Astrocyte (in vitro differentiated cells and primary cell): ENCODE data around the gene ARHGAP21. TPM values are rescaled to one million over a fixed set of nuclear protein-coding genes. Genes with fewer than 3 reads are reported as not detected.

ENCODE experiments used
- DNase-seq: peaks from one replicate; pipeline ENCODE4 v3.0.0-alpha.2; 2010; ENCODE audit warnings: low read depth
- FAIRE-seq: peaks from 2 replicates; lab custom pipeline; 2011; peaks lifted over from hg19 to GRCh38; lab: Jason Lieb, UNC
- H2AFZ ChIP-seq: 2 replicates; pipeline ENCODE4 v1.6.0; 2012; ENCODE audit warnings: low read depth, low read length, inconsistent platforms
- H3K27ac ChIP-seq: 2 replicates; pipeline ENCODE4 v1.5.1; 2011; ENCODE audit warnings: low read depth, low read length, inconsistent platforms
- H3K27me3 ChIP-seq: 2 replicates; pipeline ENCODE4 v1.6.0; 2011; ENCODE audit warnings: low read length, inconsistent platforms; ENCODE audit not compliant: insufficient read depth
- H3K36me3 ChIP-seq: 2 replicates; pipeline ENCODE4 v1.5.1; 2011; ENCODE audit warnings: low read length, inconsistent platforms; ENCODE audit not compliant: insufficient read depth
- H3K4me1 ChIP-seq: 2 replicates; pipeline ENCODE4 v1.5.1; 2011; ENCODE audit warnings: low read length, inconsistent platforms; ENCODE audit not compliant: insufficient read depth
- H3K4me2 ChIP-seq: 2 replicates; pipeline ENCODE4 v1.6.0; 2012; ENCODE audit warnings: low read length, inconsistent platforms
- H3K4me3 ChIP-seq: 2 replicates; pipeline ENCODE4 v1.5.1; 2011; ENCODE audit warnings: low read depth, mild to moderate bottlenecking, low read length, inconsistent platforms; ENCODE audit not compliant: insufficient read depth
- H3K79me2 ChIP-seq: 2 replicates; pipeline ENCODE4 v1.6.0; 2012; ENCODE audit warnings: mild to moderate bottlenecking, low read length, inconsistent platforms; ENCODE audit not compliant: insufficient read depth
- H3K9ac ChIP-seq: 2 replicates; pipeline ENCODE4 v1.6.0; 2012; ENCODE audit warnings: mild to moderate bottlenecking, low read length, inconsistent platforms
- H3K9me3 ChIP-seq: 2 replicates; pipeline ENCODE4 v1.5.1; 2012; ENCODE audit warnings: low read depth, mild to moderate bottlenecking, low read length, inconsistent platforms; ENCODE audit not compliant: insufficient read depth
- H4K20me1 ChIP-seq: 2 replicates; pipeline ENCODE4 v1.6.0; 2012; ENCODE audit warnings: low read length, inconsistent platforms; ENCODE audit not compliant: insufficient read depth
- H3K27ac Mint-ChIP-seq: one replicate; pipeline ENCODE4 v1.8.0; 2021; ENCODE audit warnings: mild to moderate bottlenecking, mixed read lengths; ENCODE audit not compliant: unreplicated experiment
- H3K27me3 Mint-ChIP-seq: one replicate; pipeline ENCODE4 v1.8.0; 2021; ENCODE audit warnings: low read depth, mixed read lengths; ENCODE audit not compliant: unreplicated experiment
- H3K36me3 Mint-ChIP-seq: one replicate; pipeline ENCODE4 v1.8.0; 2021; ENCODE audit warnings: low read depth, mixed read lengths; ENCODE audit not compliant: unreplicated experiment
- H3K4me1 Mint-ChIP-seq: one replicate; pipeline ENCODE4 v1.8.0; 2021; ENCODE audit warnings: low read depth, mixed read lengths; ENCODE audit not compliant: unreplicated experiment
- H3K4me3 Mint-ChIP-seq: one replicate; pipeline ENCODE4 v1.8.0; 2021; ENCODE audit warnings: mild to moderate bottlenecking, moderate library complexity, mixed read lengths; ENCODE audit not compliant: unreplicated experiment
- H3K9me3 Mint-ChIP-seq: one replicate; pipeline ENCODE4 v1.8.0; 2021; ENCODE audit warnings: mild to moderate bottlenecking, mixed read lengths; ENCODE audit not compliant: unreplicated experiment
- EZH2 ChIP-seq: IDR thresholded peaks from 2 replicates; pipeline ENCODE4 v1.6.1; 2012; ENCODE audit warnings: mild to moderate bottlenecking, low read length, inconsistent platforms; ENCODE audit not compliant: insufficient read depth
- total RNA-seq: library from RNA; stranded (reverse); gene quantifications from 2 replicates; pipeline ENCODE4 v1.2.1, GENCODE V29; 2021
- TF ChIP-seq, protein P1 (sequence below): IDR thresholded peaks from 2 replicates; pipeline ENCODE4 v1.5.1; 2011; ENCODE audit warnings: low read depth, mild to moderate bottlenecking, inconsistent platforms, low read length, moderate library complexity; ENCODE audit not compliant: insufficient read depth

The ARHGAP21 gene
- total RNA-seq, 1 donor from 2014 or later = 107 TPM

- peaks cover 11% of the 10 kb centered on the region for H3K36me3 Mint-ChIP-seq
- Histone ChIP-seq H3K27me3 (no peaks in the 10 kb centered on the region), H3K9me3 (no peaks in the 10 kb centered on the region), H2AFZ (peak overlapping the region; percentile 84), H3K36me3 (no peaks in the 10 kb centered on the region), H3K79me2 (peaks cover 29% of the 10 kb centered on the region), H3K4me2 (peak overlapping the region; percentile 100), H3K4me1 (peaks cover 23% of the 10 kb centered on the region), H3K9ac (peak overlapping the region; percentile 97), H3K27ac (peak overlapping the region; percentile 92), H4K20me1 (peaks cover 28% of the 10 kb centered on the region), H3K4me3 (peak overlapping the region; percentile 95)
- H3K27me3 Mint-ChIP-seq = no peaks in the 10 kb centered on the region
- peak overlapping the region; percentile 77 for H3K27ac Mint-ChIP-seq
- peak overlapping the region; percentile 94 for H3K4me3 Mint-ChIP-seq
- no peak for FAIRE-seq
- no peaks in the 10 kb centered on the region for H3K9me3 Mint-ChIP-seq
- DNase-seq = peak; percentile 92
- H3K4me1 Mint-ChIP-seq = no peaks in the 10 kb centered on the region
- TF ChIP-seq, protein P1, sequence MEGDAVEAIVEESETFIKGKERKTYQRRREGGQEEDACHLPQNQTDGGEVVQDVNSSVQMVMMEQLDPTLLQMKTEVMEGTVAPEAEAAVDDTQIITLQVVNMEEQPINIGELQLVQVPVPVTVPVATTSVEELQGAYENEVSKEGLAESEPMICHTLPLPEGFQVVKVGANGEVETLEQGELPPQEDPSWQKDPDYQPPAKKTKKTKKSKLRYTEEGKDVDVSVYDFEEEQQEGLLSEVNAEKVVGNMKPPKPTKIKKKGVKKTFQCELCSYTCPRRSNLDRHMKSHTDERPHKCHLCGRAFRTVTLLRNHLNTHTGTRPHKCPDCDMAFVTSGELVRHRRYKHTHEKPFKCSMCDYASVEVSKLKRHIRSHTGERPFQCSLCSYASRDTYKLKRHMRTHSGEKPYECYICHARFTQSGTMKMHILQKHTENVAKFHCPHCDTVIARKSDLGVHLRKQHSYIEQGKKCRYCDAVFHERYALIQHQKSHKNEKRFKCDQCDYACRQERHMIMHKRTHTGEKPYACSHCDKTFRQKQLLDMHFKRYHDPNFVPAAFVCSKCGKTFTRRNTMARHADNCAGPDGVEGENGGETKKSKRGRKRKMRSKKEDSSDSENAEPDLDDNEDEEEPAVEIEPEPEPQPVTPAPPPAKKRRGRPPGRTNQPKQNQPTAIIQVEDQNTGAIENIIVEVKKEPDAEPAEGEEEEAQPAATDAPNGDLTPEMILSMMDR = no peak
- no peak for TF ChIP-seq EZH2
Measured at GRCh38 chr10:24724381-24725228, 918 bp upstream of the ARHGAP21 start.

DNA sequence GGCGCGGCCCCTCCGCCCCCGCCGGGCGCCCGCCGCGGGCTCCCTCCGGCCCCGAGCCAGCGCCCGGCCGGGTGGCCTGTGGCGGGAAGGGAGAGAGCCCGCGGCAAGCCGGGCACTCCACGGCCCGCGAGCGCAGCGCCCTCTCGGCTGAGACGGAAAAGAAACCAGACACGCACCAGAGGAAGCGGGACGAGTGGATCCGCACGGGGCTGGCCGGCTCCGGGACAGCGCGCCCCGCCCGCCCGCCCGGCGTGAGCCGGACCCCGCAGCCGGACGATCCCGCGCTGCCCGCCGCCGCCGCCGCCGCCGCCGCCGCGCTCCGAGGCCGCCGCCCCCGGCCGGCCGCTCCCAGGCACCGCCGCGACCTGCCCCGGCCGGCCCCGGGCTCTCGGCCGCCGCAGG is 300 bp downstream of the ARHGAP21 start:
- TF ChIP-seq EZH2 = no peak
- TF ChIP-seq, protein P1 = no peak
- Histone ChIP-seq H4K20me1 (peaks cover 41% of the 10 kb centered on the region), H3K36me3 (no peaks in the 10 kb centered on the region), H3K27ac (peak overlapping the region; percentile 92), H3K9me3 (no peaks in the 10 kb centered on the region), H3K27me3 (no peaks in the 10 kb centered on the region), H3K4me1 (peaks cover 33% of the 10 kb centered on the region), H2AFZ (no peak overlapping the region), H3K9ac (peak overlapping the region; percentile 97), H3K4me2 (peak overlapping the region; percentile 100), H3K79me2 (peaks cover 42% of the 10 kb centered on the region), H3K4me3 (peak overlapping the region; percentile 67)
- Mint-ChIP-seq H3K4me3 (no peak overlapping the region), H3K4me1 (no peaks in the 10 kb centered on the region), H3K27me3 (no peaks in the 10 kb centered on the region), H3K36me3 (peaks cover 11% of the 10 kb centered on the region), H3K9me3 (no peaks in the 10 kb centered on the region), H3K27ac (no peak overlapping the region)
- FAIRE-seq (no peak), DNase-seq (no peak)
